Ishikawa (cell line): ENCODE data around the gene WDR82.

Experiments
- CEBPB ChIP-seq: IDR thresholded peaks from 2 replicates; pipeline ENCODE4 v1.6.1; 2012
- CREB1 ChIP-seq: IDR thresholded peaks from 2 replicates; pipeline ENCODE4 v1.6.1; 2012; ENCODE audit warnings: low read depth
- EP300 ChIP-seq: IDR thresholded peaks from 2 replicates; pipeline ENCODE4 v1.6.1; 2012; ENCODE audit warnings: borderline replicate concordance
- FOXM1 ChIP-seq: IDR thresholded peaks from 2 replicates; pipeline ENCODE4 v1.6.1; 2012; ENCODE audit warnings: low read depth, borderline replicate concordance
- NFIC ChIP-seq: IDR thresholded peaks from 2 replicates; pipeline ENCODE4 v1.6.1; 2012
- RAD21 ChIP-seq: IDR thresholded peaks from 2 replicates; pipeline ENCODE4 v1.6.1; 2012; ENCODE audit warnings: low read depth
- TAF1 ChIP-seq: IDR thresholded peaks from 2 replicates; pipeline ENCODE4 v1.6.1; 2012; ENCODE audit warnings: low read depth, mild to moderate bottlenecking
- TCF12 ChIP-seq: IDR thresholded peaks from 2 replicates; pipeline ENCODE4 v1.6.1; 2012; ENCODE audit warnings: low read depth
- YY1 ChIP-seq: IDR thresholded peaks from 2 replicates; pipeline ENCODE4 v1.6.1; 2012; ENCODE audit warnings: low read depth
- ZBTB7A ChIP-seq: IDR thresholded peaks from 2 replicates; pipeline ENCODE4 v1.6.1; 2012; ENCODE audit warnings: low read depth
- TF ChIP-seq, protein P1 (sequence below): IDR thresholded peaks from 2 replicates; pipeline ENCODE4 v1.6.1; 2012
- TF ChIP-seq, protein P2 (sequence below): IDR thresholded peaks from 2 replicates; pipeline ENCODE4 v1.6.1; 2012; ENCODE audit warnings: low read depth, mild to moderate bottlenecking
- TF ChIP-seq, protein P3 (sequence below): IDR thresholded peaks from 2 replicates; pipeline ENCODE4 v1.6.1; 2012

GRCh38 chr3:52237006-52237656, 41.3 kb downstream of the WDR82 start:
- TF ChIP-seq, protein P1, sequence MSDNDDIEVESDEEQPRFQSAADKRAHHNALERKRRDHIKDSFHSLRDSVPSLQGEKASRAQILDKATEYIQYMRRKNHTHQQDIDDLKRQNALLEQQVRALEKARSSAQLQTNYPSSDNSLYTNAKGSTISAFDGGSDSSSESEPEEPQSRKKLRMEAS: no peak
- TF ChIP-seq TAF1 (no peak), EP300 (no peak), CREB1 (no peak), NFIC (no peak), CEBPB (no peak), ZBTB7A (no peak), TCF12 (no peak), RAD21 (no peak), YY1 (no peak), FOXM1 (no peak)
- TF ChIP-seq, protein P2, sequence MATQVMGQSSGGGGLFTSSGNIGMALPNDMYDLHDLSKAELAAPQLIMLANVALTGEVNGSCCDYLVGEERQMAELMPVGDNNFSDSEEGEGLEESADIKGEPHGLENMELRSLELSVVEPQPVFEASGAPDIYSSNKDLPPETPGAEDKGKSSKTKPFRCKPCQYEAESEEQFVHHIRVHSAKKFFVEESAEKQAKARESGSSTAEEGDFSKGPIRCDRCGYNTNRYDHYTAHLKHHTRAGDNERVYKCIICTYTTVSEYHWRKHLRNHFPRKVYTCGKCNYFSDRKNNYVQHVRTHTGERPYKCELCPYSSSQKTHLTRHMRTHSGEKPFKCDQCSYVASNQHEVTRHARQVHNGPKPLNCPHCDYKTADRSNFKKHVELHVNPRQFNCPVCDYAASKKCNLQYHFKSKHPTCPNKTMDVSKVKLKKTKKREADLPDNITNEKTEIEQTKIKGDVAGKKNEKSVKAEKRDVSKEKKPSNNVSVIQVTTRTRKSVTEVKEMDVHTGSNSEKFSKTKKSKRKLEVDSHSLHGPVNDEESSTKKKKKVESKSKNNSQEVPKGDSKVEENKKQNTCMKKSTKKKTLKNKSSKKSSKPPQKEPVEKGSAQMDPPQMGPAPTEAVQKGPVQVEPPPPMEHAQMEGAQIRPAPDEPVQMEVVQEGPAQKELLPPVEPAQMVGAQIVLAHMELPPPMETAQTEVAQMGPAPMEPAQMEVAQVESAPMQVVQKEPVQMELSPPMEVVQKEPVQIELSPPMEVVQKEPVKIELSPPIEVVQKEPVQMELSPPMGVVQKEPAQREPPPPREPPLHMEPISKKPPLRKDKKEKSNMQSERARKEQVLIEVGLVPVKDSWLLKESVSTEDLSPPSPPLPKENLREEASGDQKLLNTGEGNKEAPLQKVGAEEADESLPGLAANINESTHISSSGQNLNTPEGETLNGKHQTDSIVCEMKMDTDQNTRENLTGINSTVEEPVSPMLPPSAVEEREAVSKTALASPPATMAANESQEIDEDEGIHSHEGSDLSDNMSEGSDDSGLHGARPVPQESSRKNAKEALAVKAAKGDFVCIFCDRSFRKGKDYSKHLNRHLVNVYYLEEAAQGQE: no peak
- TF ChIP-seq, protein P3, sequence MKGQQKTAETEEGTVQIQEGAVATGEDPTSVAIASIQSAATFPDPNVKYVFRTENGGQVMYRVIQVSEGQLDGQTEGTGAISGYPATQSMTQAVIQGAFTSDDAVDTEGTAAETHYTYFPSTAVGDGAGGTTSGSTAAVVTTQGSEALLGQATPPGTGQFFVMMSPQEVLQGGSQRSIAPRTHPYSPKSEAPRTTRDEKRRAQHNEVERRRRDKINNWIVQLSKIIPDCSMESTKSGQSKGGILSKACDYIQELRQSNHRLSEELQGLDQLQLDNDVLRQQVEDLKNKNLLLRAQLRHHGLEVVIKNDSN: no peak
